Naive thymus-derived CD4-positive, alpha-beta T cell (primary cell): Measurements from ENCODE around the gene SLC37A1. TPM values are rescaled to one million over a fixed set of nuclear protein-coding genes. Genes with fewer than 3 reads are reported as not detected.

ENCODE experiments used
- ATAC-seq: fragments of 150-1000 bp; cut with Tn5 transposase; 2 replicates; pipeline ENCODE4 v1.10.0; 2021; ENCODE audit warnings: mild to moderate bottlenecking, moderate library complexity
- CTCF ChIA-PET: fragments of 350-600 bp; sonication (Branson Sonifier 250); formaldehyde crosslinking; loops from one replicate; lab custom pipeline; 2021; ENCODE audit warnings: antibody characterized with exemption; lab: Charles Lee
- POLR2A ChIA-PET: fragments of 350-600 bp; sonication (Branson Sonifier 250); formaldehyde crosslinking; loops from one replicate; lab custom pipeline; 2021; ENCODE audit warnings: antibody characterized with exemption, inconsistent platforms; lab: Charles Lee
- DNase-seq, 9 donors: peaks; one replicate each; pipeline versions ENCODE4 v3.0.0 to v3.0.0-alpha.2; 2020 to 2022; ENCODE audit warnings: mixed read lengths in 1 of 9
- H3K27ac ChIP-seq: one replicate; pipeline ENCODE4 v1.7.0; 2013; ENCODE audit warnings: mild to moderate bottlenecking, low read depth, low read length, moderate library complexity
- H3K27me3 ChIP-seq, 2 donors: one replicate each; pipeline ENCODE4 v1.7.0; 2013; ENCODE audit warnings: low read length in 2 of 2, mild to moderate bottlenecking in 2 of 2, moderate library complexity in 2 of 2; ENCODE audit not compliant: control insufficient read depth in 2 of 2, insufficient read depth in 2 of 2
- H3K36me3 ChIP-seq, 3 experiments: 1 replicate in 2 of 3; 2 replicates in 1 of 3; pipeline ENCODE4 v1.7.0; 2013; ENCODE audit warnings: low read length in 3 of 3, mild to moderate bottlenecking in 3 of 3, moderate library complexity in 1 of 3; ENCODE audit not compliant: insufficient read depth in 3 of 3, control insufficient read depth in 2 of 3
- H3K4me1 ChIP-seq, 2 donors: one replicate each; pipeline ENCODE4 v1.7.0; 2013; ENCODE audit warnings: low read length in 2 of 2, mild to moderate bottlenecking in 2 of 2, moderate library complexity in 1 of 2; ENCODE audit not compliant: control insufficient read depth in 2 of 2, insufficient read depth in 2 of 2
- H3K4me3 ChIP-seq: 2 replicates; pipeline ENCODE4 v1.7.0; 2013; ENCODE audit warnings: mild to moderate bottlenecking, low read length
- H3K9me3 ChIP-seq, 3 experiments: 1 replicate in 2 of 3; 2 replicates in 1 of 3; pipeline ENCODE4 v1.7.0; 2013; ENCODE audit warnings: low read length in 3 of 3; ENCODE audit not compliant: control insufficient read depth in 2 of 3
- H3K27ac Mint-ChIP-seq, 9 donors: one replicate each; pipeline ENCODE4 v1.8.0; 2020 to 2022; ENCODE audit warnings: mixed read lengths in 9 of 9, mild to moderate bottlenecking in 8 of 9, moderate library complexity in 5 of 9, inconsistent platforms in 2 of 9
- H3K27me3 Mint-ChIP-seq, 5 donors: one replicate each; pipeline ENCODE4 v1.8.0; 2021 to 2022; ENCODE audit warnings: mixed read lengths in 5 of 5, mild to moderate bottlenecking in 1 of 5
- H3K36me3 Mint-ChIP-seq, 5 donors: one replicate each; pipeline ENCODE4 v1.8.0; 2020 to 2022; ENCODE audit warnings: mixed read lengths in 5 of 5, mild to moderate bottlenecking in 3 of 5, inconsistent platforms in 1 of 5
- H3K4me1 Mint-ChIP-seq, 7 donors: one replicate each; pipeline ENCODE4 v1.8.0; 2020 to 2022; ENCODE audit warnings: mixed read lengths in 7 of 7, mild to moderate bottlenecking in 3 of 7, inconsistent platforms in 1 of 7
- H3K4me3 Mint-ChIP-seq, 10 donors: one replicate each; pipeline ENCODE4 v1.8.0; 2020 to 2022; ENCODE audit warnings: mild to moderate bottlenecking in 10 of 10, mixed read lengths in 10 of 10, moderate library complexity in 6 of 10, inconsistent platforms in 2 of 10
- H3K9me3 Mint-ChIP-seq, 11 donors: one replicate each; pipeline ENCODE4 v1.8.0; 2020 to 2022; ENCODE audit warnings: mixed read lengths in 11 of 11, mild to moderate bottlenecking in 4 of 11, inconsistent platforms in 1 of 11, moderate library complexity in 1 of 11
- intact Hi-C, 2 donors: fragments of 100-400 bp; cut with micrococcal nuclease; formaldehyde crosslinking; loops; one replicate each; pipeline ENCODE4 v1.15.1; 2023
- polyA plus RNA-seq, 2 donors: library from polyadenylated mRNA; unstranded; fragments of 300-500 nt; fragmentation: Illumina TruSeq; gene quantifications; one replicate each; pipeline ENCODE4 v1.2.3, GENCODE V29; 2021
- total RNA-seq, 6 experiments: library from RNA in 5 of 6; stranded (reverse) in 5 of 6; gene quantifications; 1 replicate in 5 of 6; 2 replicates in 1 of 6; pipeline ENCODE4 v1.2.3 and lab custom pipeline; 2021 to 2026

SLC37A1 gene
- total and polyA plus RNA-seq, 7 experiments from 2014 or later, result 4.4 to 23.2 (median 15.8) TPM

DNA sequence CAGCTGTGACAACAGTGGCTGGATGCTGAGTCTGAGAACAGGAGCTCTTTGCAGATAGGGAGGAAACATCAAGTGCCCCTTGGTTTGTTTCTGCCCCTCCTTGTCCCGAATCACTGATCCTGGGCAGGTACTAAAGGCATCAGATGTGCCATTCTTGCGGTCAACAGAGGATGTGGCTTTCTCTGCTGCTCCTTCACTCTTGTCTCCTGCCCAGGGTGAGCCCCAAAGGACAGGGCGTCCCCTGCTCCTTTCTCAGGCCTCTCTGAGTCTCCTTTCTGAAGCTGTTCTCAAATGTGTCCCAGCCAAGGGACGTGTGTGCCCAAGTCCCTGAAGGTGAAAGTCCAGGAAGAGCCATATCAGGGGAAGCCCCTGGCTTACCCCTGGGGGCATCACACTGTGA is 31.7 kb downstream of the SLC37A1 start:
- H3K4me1 ChIP-seq, result no peaks in the 10 kb centered on the region
- no peak overlapping the region for H3K27ac Mint-ChIP-seq
- POLR2A ChIA-PET, result no interaction called here
- no peaks in the 10 kb centered on the region for H3K9me3 Mint-ChIP-seq
- no peak for ATAC-seq
- intact Hi-C loops, result no loop called here
- H3K27me3 Mint-ChIP-seq, result no peaks in the 10 kb centered on the region
- peaks cover 11 to 69% (median 21%) of the 10 kb centered on the region in 5 donors for H3K36me3 Mint-ChIP-seq
- H3K4me3 Mint-ChIP-seq, result no peak overlapping the region
- CTCF ChIA-PET, result no interaction called here
- DNase-seq, result no peak
- H3K4me3 ChIP-seq, result no peak overlapping the region
- H3K9me3 ChIP-seq, result no peaks in the 10 kb centered on the region
- H3K27ac ChIP-seq, result no peak overlapping the region
- H3K36me3 ChIP-seq, result peaks cover 0 to 64% (median 0%) of the 10 kb centered on the region in 3 experiments
- H3K27me3 ChIP-seq, result no peaks in the 10 kb centered on the region
- peaks cover 0 to 11% (median 0%) of the 10 kb centered on the region in 7 donors for H3K4me1 Mint-ChIP-seq

DNA sequence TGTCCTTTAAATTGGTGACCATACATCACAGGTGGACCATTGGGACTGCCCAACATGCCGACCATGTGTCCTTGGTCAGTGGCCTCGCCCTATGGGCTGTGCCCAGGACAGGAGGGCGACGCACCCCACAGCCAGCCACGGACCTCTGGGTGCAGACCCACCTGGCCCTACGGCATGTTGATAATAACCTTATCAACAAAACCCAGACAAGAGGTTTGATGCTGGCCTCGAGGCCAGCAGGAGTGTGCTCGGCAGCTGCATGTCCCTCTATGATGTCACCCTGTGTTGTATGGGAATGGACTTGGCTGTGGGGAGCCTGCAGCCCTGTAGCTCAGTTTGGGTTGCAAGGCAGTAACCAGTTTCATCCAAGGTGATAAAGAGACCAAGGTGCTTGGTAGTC is 32.1 kb downstream of the SLC37A1 start:
- intact Hi-C loops, result no loop called here
- no peaks in the 10 kb centered on the region for H3K27me3 ChIP-seq
- DNase-seq (no peak), ATAC-seq (no peak)
- H3K27me3 Mint-ChIP-seq, result no peaks in the 10 kb centered on the region
- no peak overlapping the region for H3K27ac ChIP-seq
- no peaks in the 10 kb centered on the region for H3K4me1 ChIP-seq
- H3K36me3 ChIP-seq, result peaks cover 0 to 64% (median 0%) of the 10 kb centered on the region in 3 experiments
- no peak overlapping the region for H3K27ac Mint-ChIP-seq
- peaks cover 13 to 68% (median 20%) of the 10 kb centered on the region in 5 donors for H3K36me3 Mint-ChIP-seq
- no peak overlapping the region for H3K4me3 Mint-ChIP-seq
- peaks cover 0 to 11% (median 0%) of the 10 kb centered on the region in 7 donors for H3K4me1 Mint-ChIP-seq
- H3K9me3 ChIP-seq, result no peaks in the 10 kb centered on the region
- H3K9me3 Mint-ChIP-seq, result no peaks in the 10 kb centered on the region
- POLR2A ChIA-PET, result no interaction called here
- CTCF ChIA-PET, result no interaction called here
- no peak overlapping the region for H3K4me3 ChIP-seq

DNA sequence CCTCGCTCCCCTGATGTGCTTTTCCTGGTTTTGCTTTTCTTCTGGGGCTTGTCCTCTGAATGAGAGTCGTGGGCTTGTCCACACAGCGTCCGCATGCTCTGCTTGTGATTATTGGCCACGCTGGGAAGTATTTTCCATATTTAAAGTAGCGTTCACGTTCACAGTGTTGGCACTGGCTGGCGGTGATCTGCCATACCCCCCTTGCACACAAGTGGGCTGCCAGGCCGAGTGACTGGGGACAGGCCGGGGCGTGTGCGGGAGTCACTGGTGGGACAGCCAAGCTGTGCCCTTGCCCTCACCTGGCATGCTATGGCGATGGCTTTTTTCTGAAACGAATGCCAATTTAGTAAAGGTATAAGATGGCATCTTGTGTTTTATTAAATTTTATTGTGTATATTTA is 32.8 kb downstream of the SLC37A1 start:
- H3K36me3 Mint-ChIP-seq, result peaks cover 18 to 67% (median 20%) of the 10 kb centered on the region in 5 donors
- no peaks in the 10 kb centered on the region for H3K9me3 ChIP-seq
- H3K27me3 Mint-ChIP-seq, result no peaks in the 10 kb centered on the region
- peaks cover 0 to 64% (median 0%) of the 10 kb centered on the region in 3 experiments for H3K36me3 ChIP-seq
- peaks cover 0 to 11% (median 0%) of the 10 kb centered on the region in 7 donors for H3K4me1 Mint-ChIP-seq
- H3K27ac Mint-ChIP-seq, result no peak overlapping the region
- H3K4me3 ChIP-seq, result no peak overlapping the region
- ATAC-seq (no peak), DNase-seq (no peak)
- POLR2A ChIA-PET, result no interaction called here
- no peaks in the 10 kb centered on the region for H3K27me3 ChIP-seq
- CTCF ChIA-PET, result no interaction called here
- no peak overlapping the region for H3K27ac ChIP-seq
- no peaks in the 10 kb centered on the region for H3K9me3 Mint-ChIP-seq
- intact Hi-C loops, result no loop called here
- no peak overlapping the region for H3K4me3 Mint-ChIP-seq
- H3K4me1 ChIP-seq, result no peaks in the 10 kb centered on the region

DNA sequence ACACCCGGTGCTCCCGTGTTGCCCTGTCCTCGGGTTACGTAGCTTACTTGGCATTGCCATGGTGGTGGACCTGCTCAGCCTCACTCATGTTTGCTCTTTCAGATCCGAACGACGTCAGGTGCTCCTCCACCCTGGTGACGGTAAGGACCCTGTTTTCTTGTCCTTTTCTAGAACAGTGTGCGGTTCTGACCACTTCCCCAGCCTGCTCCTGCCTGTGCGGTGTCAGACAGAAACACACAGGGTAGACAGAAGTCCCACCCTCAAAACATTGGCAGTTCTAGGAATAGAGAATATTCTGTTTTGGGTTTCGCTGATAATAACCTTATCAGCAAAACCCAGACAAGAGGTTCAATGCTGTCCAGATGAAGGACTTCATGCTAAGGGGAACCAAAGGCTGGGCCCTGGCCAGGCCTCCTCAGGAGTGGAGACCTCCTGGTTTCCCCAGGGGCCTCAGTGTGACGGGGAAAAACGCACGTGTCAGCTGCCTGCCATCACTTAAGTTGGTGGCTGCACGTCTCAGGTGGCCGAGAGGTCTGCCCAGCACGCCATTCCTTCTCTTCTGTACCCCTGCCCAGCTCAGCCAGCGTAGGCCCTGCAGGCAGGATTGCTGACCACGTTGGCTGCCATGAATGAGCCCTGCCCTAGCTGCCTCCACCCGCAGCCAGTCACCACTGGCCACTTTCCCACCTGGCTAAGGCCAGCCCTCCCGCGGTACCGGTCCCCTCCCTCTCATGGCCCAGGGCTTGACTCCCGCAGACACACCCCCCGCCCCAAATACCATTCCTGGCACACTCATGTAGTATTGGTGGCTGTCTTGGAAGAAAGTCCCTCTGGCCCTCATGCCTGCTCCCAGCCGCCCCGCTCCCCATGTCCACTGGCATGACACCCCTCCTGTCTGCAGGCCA is 33.6 kb downstream of the SLC37A1 start:
- ATAC-seq (no peak), DNase-seq (no peak)
- Histone ChIP-seq H3K36me3 (peaks cover 0 to 63% (median 0%) of the 10 kb centered on the region in 3 experiments), H3K9me3 (no peaks in the 10 kb centered on the region), H3K27me3 (no peaks in the 10 kb centered on the region), H3K4me3 (no peak overlapping the region), H3K4me1 (no peaks in the 10 kb centered on the region), H3K27ac (no peak overlapping the region)
- no peak overlapping the region for H3K27ac Mint-ChIP-seq
- POLR2A ChIA-PET, result interaction anchor here (0.6 kb wide), 1 partner anchor 578 kb away, joined by 5 read pairs; no protein-coding TSS in a partner anchor
- peaks cover 18 to 64% (median 20%) of the 10 kb centered on the region in 5 donors for H3K36me3 Mint-ChIP-seq
- intact Hi-C loops, result no loop called here
- H3K4me3 Mint-ChIP-seq, result no peak overlapping the region
- peaks cover 0 to 11% (median 0%) of the 10 kb centered on the region in 7 donors for H3K4me1 Mint-ChIP-seq
- CTCF ChIA-PET, result no interaction called here
- H3K9me3 Mint-ChIP-seq, result no peaks in the 10 kb centered on the region
- H3K27me3 Mint-ChIP-seq, result no peaks in the 10 kb centered on the region

DNA sequence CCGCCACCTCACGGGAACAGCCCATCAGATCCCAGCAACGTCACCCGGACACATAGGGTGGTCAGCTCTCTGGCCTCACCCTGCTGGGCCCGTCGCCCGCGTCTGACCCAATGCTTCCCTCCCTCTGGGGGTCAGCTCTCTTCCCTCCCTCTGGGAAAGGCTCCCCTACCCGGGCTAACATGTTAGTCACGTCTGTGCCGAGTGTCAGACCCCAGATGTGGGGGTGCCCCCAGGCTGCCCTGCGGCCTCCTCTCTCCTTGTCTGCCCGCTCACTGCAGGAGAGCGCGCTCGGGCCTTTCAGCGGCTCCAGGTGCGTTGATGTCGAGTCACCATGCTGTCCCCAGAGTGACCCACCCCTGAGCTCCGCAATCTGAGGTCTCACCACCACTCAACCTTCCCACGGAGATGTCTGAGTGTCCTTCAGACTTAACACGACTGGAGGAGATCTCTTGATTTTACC is 34.3 kb downstream of the SLC37A1 start:
- peaks cover 18 to 60% (median 20%) of the 10 kb centered on the region in 5 donors for H3K36me3 Mint-ChIP-seq
- intact Hi-C loops, result no loop called here
- no peak overlapping the region for H3K27ac Mint-ChIP-seq
- Histone ChIP-seq H3K9me3 (no peaks in the 10 kb centered on the region), H3K4me3 (no peak overlapping the region), H3K27me3 (no peaks in the 10 kb centered on the region), H3K36me3 (peaks cover 0 to 59% (median 0%) of the 10 kb centered on the region in 3 experiments), H3K4me1 (no peaks in the 10 kb centered on the region), H3K27ac (no peak overlapping the region)
- DNase-seq (no peak), ATAC-seq (no peak)
- POLR2A ChIA-PET, result no interaction called here
- no peak overlapping the region for H3K4me3 Mint-ChIP-seq
- CTCF ChIA-PET, result no interaction called here
- H3K27me3 Mint-ChIP-seq, result no peaks in the 10 kb centered on the region
- peaks cover 0 to 11% (median 0%) of the 10 kb centered on the region in 7 donors for H3K4me1 Mint-ChIP-seq
- H3K9me3 Mint-ChIP-seq, result no peaks in the 10 kb centered on the region

DNA sequence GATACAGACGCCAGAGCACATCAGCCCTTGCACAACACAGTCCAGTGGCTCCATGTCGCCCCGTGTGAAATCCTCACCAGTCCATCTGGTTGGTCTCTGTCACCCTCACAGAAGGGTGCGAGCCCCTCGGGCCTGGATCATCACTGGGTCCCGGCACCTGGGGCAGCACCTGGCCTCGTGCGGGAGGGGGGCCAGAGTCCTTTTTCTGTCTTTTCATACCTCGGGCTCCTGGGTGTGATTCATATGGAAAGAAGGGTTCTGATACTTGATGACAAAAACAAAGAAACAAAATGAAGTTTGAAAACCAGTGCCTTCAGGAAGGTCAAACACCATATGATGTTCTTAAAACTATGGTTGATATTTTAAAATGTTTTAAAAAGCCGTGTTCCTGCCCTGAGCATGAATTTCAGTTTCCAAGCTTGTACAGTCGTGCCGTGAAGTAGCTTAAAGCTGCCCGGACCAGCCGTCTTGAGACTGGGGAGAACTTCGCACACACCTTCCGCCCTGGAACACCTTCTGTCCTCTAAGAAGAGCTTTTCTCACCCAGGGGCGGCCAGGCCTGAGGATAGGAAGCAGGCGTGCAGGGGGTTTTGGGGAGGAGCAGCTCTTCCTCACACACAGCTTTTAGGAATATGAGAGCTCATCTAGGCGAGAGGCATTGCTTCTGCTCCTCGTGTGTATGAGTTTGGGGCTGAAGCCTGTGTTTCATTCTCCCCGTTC is 35.2 kb downstream of the SLC37A1 start:
- DNase-seq, result no peak
- ChIA-PET POLR2A (no interaction called here), CTCF (no interaction called here)
- Histone ChIP-seq H3K27me3 (no peaks in the 10 kb centered on the region), H3K9me3 (no peaks in the 10 kb centered on the region), H3K4me1 (no peaks in the 10 kb centered on the region), H3K27ac (no peak overlapping the region), H3K36me3 (peaks cover 0 to 49% (median 0%) of the 10 kb centered on the region in 3 experiments), H3K4me3 (no peak overlapping the region)
- no peak for ATAC-seq
- peaks cover 0 to 10% (median 0%) of the 10 kb centered on the region in 7 donors for H3K4me1 Mint-ChIP-seq
- H3K36me3 Mint-ChIP-seq, result peaks cover 15 to 60% (median 18%) of the 10 kb centered on the region in 5 donors
- no peak overlapping the region for H3K4me3 Mint-ChIP-seq
- intact Hi-C loops, result no loop called here
- peak overlapping the region in 2 of 9 donors; percentile 42 to 74 for H3K27ac Mint-ChIP-seq
- H3K27me3 Mint-ChIP-seq, result no peaks in the 10 kb centered on the region
- H3K9me3 Mint-ChIP-seq, result no peaks in the 10 kb centered on the region
